CD4-positive, alpha-beta T cell (primary cell): ENCODE results near the gene KIF26A. TPM values are rescaled to one million over a fixed set of nuclear protein-coding genes. Genes with fewer than 3 reads are reported as not detected.

Experiments
- ATAC-seq: fragments of 200-7000 bp; cut with Tn5 transposase; one replicate; pipeline ENCODE4 v1.10.0; 2022; ENCODE audit warnings: mild to moderate bottlenecking; ENCODE audit not compliant: poor library complexity
- CTCF ChIA-PET: fragments of 350-600 bp; sonication (Branson Sonifier 250); formaldehyde crosslinking; loops from one replicate; lab custom pipeline; 2021; ENCODE audit warnings: antibody characterized with exemption, inconsistent platforms; lab: Charles Lee
- POLR2A ChIA-PET: fragments of 350-600 bp; sonication (Branson Sonifier 250); formaldehyde crosslinking; loops from one replicate; lab custom pipeline; 2021; ENCODE audit warnings: antibody characterized with exemption, inconsistent platforms; lab: Charles Lee
- DNase-seq, 14 experiments: peaks; one replicate each; pipeline ENCODE4 v3.0.0-alpha.2; 2013 to 2020; ENCODE audit warnings: mixed read lengths in 2 of 14
- H3K27ac ChIP-seq, 2 donors: one replicate each; pipeline versions ENCODE4 v1.5.1 to v1.7.0; 2013; ENCODE audit warnings: low read length in 2 of 2, low read depth in 1 of 2, mild to moderate bottlenecking in 1 of 2
- H3K27me3 ChIP-seq, 2 experiments: 1 replicate in 1 of 2; 2 replicates in 1 of 2; pipeline versions ENCODE4 v1.6.1 to v1.7.0; 2013; ENCODE audit warnings: low read length in 2 of 2, control low read depth in 1 of 2, mild to moderate bottlenecking in 1 of 2, moderate library complexity in 1 of 2; ENCODE audit not compliant: insufficient read depth in 2 of 2, control insufficient read depth in 1 of 2
- H3K36me3 ChIP-seq: one replicate; pipeline ENCODE4 v1.6.1; 2013; ENCODE audit warnings: low read length, control low read depth; ENCODE audit not compliant: insufficient read depth
- H3K4me1 ChIP-seq: one replicate; pipeline ENCODE4 v1.6.1; 2013; ENCODE audit warnings: low read length, control low read depth; ENCODE audit not compliant: insufficient read depth
- H3K4me3 ChIP-seq: one replicate; pipeline ENCODE4 v1.5.1; 2013; ENCODE audit warnings: mild to moderate bottlenecking, low read length, moderate library complexity
- H3K9me3 ChIP-seq, 2 experiments: 1 replicate in 1 of 2; 2 replicates in 1 of 2; pipeline versions ENCODE4 v1.6.1 to v1.7.0; 2013; ENCODE audit warnings: low read length in 2 of 2, mild to moderate bottlenecking in 2 of 2, control low read depth in 1 of 2, moderate library complexity in 1 of 2; ENCODE audit not compliant: control insufficient read depth in 1 of 2, insufficient read depth in 1 of 2
- H3K27ac Mint-ChIP-seq: one replicate; pipeline ENCODE4 v1.8.0; 2020; ENCODE audit warnings: mixed read lengths
- H3K27me3 Mint-ChIP-seq: one replicate; pipeline ENCODE4 v1.8.0; 2021; ENCODE audit warnings: mixed read lengths
- H3K36me3 Mint-ChIP-seq: one replicate; pipeline ENCODE4 v1.8.0; 2021; ENCODE audit warnings: low read depth, mixed read lengths
- H3K4me1 Mint-ChIP-seq: one replicate; pipeline ENCODE4 v1.8.0; 2021; ENCODE audit warnings: low read depth, mixed read lengths
- H3K4me3 Mint-ChIP-seq: one replicate; pipeline ENCODE4 v1.8.0; 2020; ENCODE audit warnings: mild to moderate bottlenecking, mixed read lengths
- H3K9me3 Mint-ChIP-seq: one replicate; pipeline ENCODE4 v1.8.0; 2020; ENCODE audit warnings: mixed read lengths
- intact Hi-C, 2 experiments: fragments of 100-400 bp; cut with DNase I in 1 of 2; cut with micrococcal nuclease in 1 of 2; formaldehyde crosslinking; loops; one replicate each; pipeline versions ENCODE4 v1.15.1 to v1.9.0; 2023 to 2025; cut with DNase I, micrococcal nuclease
- total RNA-seq, 174 experiments: library from RNA in 2 of 174; stranded (reverse) in 2 of 174; gene quantifications; one replicate each; pipeline ENCODE4 v1.2.3 and lab custom pipeline; 2021 to 2026
- TF ChIP-seq, protein P1 (sequence below): fragments of 200-600 bp; IDR thresholded peaks from one replicate; pipeline ENCODE4 v1.8.0; 2022; ENCODE audit warnings: antibody characterized with exemption, mild to moderate bottlenecking

Gene KIF26A
- total RNA-seq, 2 experiments from 2014 or later: 0.25 to 0.31 TPM

DNA sequence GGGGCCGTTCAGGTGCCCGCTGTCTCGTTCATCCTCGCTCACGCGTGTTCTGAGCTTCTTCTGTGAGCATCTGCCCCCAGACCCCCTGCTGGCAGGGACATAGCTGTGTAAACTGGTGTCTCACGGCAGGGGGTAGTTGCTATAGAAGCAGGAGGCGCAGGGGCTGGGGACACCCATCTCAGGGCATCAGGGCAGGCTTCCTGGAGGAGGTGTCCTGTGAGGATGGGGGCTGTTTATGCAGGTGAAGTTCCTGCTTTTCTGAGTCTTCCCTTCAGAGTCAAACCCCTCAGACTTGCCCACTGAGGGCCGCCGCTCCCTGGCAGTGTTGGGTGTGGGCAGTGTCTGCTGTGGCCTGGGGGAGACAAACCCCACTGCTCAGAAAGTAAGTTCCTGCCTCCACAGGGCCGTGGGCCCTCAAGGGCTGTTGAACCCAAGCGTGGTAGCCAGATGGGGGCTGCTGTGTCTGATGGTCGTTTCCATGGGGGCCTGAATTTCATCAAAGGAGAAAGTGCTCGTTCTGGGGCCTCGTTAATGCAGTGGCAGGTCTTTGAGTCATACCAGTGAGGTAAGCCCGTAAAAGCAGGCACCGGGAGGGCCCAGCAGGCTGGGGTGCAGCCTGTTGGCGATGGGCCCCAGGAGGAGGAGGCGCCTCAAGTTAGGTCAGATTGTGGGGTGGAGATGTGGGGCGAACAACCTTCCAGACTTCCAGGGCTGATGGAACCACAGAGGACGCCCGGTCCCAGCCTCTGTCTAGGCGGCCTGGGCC, 23.4 kb downstream of the KIF26A start:
- DNase-seq: no peak
- ChIA-PET POLR2A (no interaction called here), CTCF (no interaction called here)
- Mint-ChIP-seq H3K4me1 (no peaks in the 10 kb centered on the region), H3K4me3 (no peak overlapping the region), H3K27ac (no peak overlapping the region), H3K36me3 (no peaks in the 10 kb centered on the region), H3K9me3 (no peaks in the 10 kb centered on the region), H3K27me3 (no peaks in the 10 kb centered on the region)
- Histone ChIP-seq H3K9me3 (no peaks in the 10 kb centered on the region), H3K27ac (no peak overlapping the region), H3K27me3 (no peaks in the 10 kb centered on the region), H3K4me1 (no peaks in the 10 kb centered on the region), H3K36me3 (no peaks in the 10 kb centered on the region), H3K4me3 (no peak overlapping the region)
- no peak for ATAC-seq
- intact Hi-C loops: no loop called here
- TF ChIP-seq, protein P1, sequence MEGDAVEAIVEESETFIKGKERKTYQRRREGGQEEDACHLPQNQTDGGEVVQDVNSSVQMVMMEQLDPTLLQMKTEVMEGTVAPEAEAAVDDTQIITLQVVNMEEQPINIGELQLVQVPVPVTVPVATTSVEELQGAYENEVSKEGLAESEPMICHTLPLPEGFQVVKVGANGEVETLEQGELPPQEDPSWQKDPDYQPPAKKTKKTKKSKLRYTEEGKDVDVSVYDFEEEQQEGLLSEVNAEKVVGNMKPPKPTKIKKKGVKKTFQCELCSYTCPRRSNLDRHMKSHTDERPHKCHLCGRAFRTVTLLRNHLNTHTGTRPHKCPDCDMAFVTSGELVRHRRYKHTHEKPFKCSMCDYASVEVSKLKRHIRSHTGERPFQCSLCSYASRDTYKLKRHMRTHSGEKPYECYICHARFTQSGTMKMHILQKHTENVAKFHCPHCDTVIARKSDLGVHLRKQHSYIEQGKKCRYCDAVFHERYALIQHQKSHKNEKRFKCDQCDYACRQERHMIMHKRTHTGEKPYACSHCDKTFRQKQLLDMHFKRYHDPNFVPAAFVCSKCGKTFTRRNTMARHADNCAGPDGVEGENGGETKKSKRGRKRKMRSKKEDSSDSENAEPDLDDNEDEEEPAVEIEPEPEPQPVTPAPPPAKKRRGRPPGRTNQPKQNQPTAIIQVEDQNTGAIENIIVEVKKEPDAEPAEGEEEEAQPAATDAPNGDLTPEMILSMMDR: no peak

DNA sequence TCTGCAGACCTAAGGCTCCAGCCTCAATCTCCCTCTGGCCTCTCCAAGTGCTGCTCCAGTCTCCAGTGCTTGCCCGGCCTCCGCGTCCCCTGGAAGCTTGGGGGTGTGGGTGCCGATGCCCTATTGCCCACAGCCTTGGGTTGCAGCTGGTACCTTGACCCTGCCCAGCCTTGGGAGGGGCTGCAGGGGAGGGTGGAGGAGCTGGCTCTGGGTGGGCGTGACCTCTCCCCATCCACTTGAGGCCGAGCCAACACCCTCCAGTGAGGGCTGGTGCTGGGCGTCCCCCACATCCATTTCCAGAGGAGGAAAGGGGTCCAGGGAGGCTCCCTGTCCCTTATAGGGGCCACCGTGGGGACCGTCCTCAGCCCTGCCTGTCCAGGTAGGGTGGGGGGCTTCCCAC, 24.1 kb downstream of the KIF26A start:
- Mint-ChIP-seq H3K9me3 (no peaks in the 10 kb centered on the region), H3K4me3 (no peak overlapping the region), H3K27me3 (no peaks in the 10 kb centered on the region), H3K36me3 (no peaks in the 10 kb centered on the region), H3K27ac (no peak overlapping the region), H3K4me1 (no peaks in the 10 kb centered on the region)
- no peak overlapping the region for H3K27ac ChIP-seq
- ATAC-seq (no peak), DNase-seq (no peak)
- POLR2A ChIA-PET: no interaction called here
- CTCF ChIA-PET: no interaction called here
- no peaks in the 10 kb centered on the region for H3K36me3 ChIP-seq
- H3K9me3 ChIP-seq: no peaks in the 10 kb centered on the region
- intact Hi-C loops: no loop called here
- no peaks in the 10 kb centered on the region for H3K4me1 ChIP-seq
- no peaks in the 10 kb centered on the region for H3K27me3 ChIP-seq
- H3K4me3 ChIP-seq: no peak overlapping the region
- TF ChIP-seq, protein P1: no peak

- no peaks in the 10 kb centered on the region for H3K9me3 ChIP-seq
- ChIA-PET CTCF (no interaction called here), POLR2A (no interaction called here)
- H3K9me3 Mint-ChIP-seq: no peaks in the 10 kb centered on the region
- no peak overlapping the region for H3K4me3 ChIP-seq
- H3K27me3 ChIP-seq: no peaks in the 10 kb centered on the region
- no peak overlapping the region for H3K27ac Mint-ChIP-seq
- H3K36me3 Mint-ChIP-seq: no peaks in the 10 kb centered on the region
- intact Hi-C loops: no loop called here
- TF ChIP-seq, protein P1: no peak
- ATAC-seq (no peak), DNase-seq (no peak)
- H3K27ac ChIP-seq: no peak overlapping the region
- H3K4me1 ChIP-seq: no peaks in the 10 kb centered on the region
- H3K36me3 ChIP-seq: no peaks in the 10 kb centered on the region
- H3K4me1 Mint-ChIP-seq: no peaks in the 10 kb centered on the region
- H3K27me3 Mint-ChIP-seq: no peaks in the 10 kb centered on the region
- H3K4me3 Mint-ChIP-seq: no peak overlapping the region
Measured at GRCh38 chr14:104163541-104163940, 25.2 kb downstream of the KIF26A start.
